Muscle layer of colon (tissue), 2 donors: ENCODE measurements around the gene STXBP6.

Experiments
- H3K27ac ChIP-seq: one replicate; pipeline ENCODE4 v1.7.0; 2013; ENCODE audit warnings: low read depth, mild to moderate bottlenecking, low read length, moderate library complexity
- H3K27me3 ChIP-seq, 2 donors: one replicate each; pipeline ENCODE4 v1.7.0; 2013; ENCODE audit warnings: low read length in 2 of 2, mild to moderate bottlenecking in 2 of 2; ENCODE audit not compliant: insufficient read depth in 2 of 2, control insufficient read depth in 1 of 2
- H3K36me3 ChIP-seq: one replicate; pipeline ENCODE4 v1.7.0; 2013; ENCODE audit warnings: mild to moderate bottlenecking, low read length; ENCODE audit not compliant: insufficient read depth
- H3K4me1 ChIP-seq: one replicate; pipeline ENCODE4 v1.7.0; 2013; ENCODE audit warnings: mild to moderate bottlenecking, low read length; ENCODE audit not compliant: insufficient read depth
- H3K4me3 ChIP-seq, 2 donors: one replicate each; pipeline ENCODE4 v1.7.0; 2013; ENCODE audit warnings: low read length in 2 of 2, low read depth in 1 of 2, mild to moderate bottlenecking in 1 of 2, moderate library complexity in 1 of 2
- H3K9ac ChIP-seq: one replicate; pipeline ENCODE4 v1.7.0; 2013; ENCODE audit warnings: low read length
- H3K9me3 ChIP-seq: one replicate; pipeline ENCODE4 v1.7.0; 2013; ENCODE audit warnings: mild to moderate bottlenecking, low read length
- donor health status: abdominal sarcoma.
- donor health status: Adenocarcinoma of cecum.

The STXBP6 gene

DNA sequence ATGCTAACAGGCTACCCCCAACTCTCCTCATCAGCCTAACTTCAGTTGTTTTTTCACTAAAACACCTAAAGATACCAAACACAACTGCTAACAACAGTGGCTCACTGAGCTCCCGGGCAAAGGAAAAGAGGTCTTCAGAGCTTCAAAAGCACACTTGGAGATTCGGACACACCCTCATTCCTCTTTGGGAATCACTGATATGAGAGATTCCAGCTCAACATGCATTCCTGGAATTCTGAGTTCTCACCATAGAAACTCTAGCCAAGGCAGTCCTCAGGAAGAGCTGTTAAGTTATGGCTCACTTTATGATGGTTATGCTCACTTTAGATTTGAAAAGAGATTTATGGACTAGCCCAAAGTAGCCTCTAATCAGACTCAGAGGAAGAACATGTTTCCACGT lies 40.1 kb downstream of the STXBP6 start:
- H3K9ac ChIP-seq = no peak overlapping the region
- H3K9me3 ChIP-seq = no peaks in the 10 kb centered on the region
- no peak overlapping the region for H3K27ac ChIP-seq
- H3K4me1 ChIP-seq = peaks cover 14% of the 10 kb centered on the region
- no peaks in the 10 kb centered on the region for H3K36me3 ChIP-seq
- H3K4me3 ChIP-seq = peak overlapping the region in 1 of 2 donors; percentile 15
- no peaks in the 10 kb centered on the region for H3K27me3 ChIP-seq

DNA sequence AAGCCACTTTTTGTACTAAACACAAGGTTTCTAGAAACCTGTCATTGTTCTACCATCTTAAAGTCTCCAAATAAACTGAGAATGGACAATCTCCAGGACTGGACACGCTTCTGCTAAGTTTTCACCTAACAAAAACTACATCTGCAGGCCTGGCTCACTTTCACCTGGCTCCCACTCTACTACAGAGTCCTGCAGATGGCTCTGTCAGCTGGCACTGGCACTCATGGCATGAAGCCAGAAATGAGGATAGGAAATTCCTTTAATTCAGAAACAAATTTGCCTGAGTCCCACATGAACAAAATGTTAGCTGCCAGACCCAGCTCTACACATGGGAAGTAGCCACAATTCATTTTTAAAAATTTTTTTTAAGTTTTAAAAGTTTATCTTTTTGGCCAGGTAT lies 42.1 kb downstream of the STXBP6 start:
- Histone ChIP-seq H3K27me3 (no peaks in the 10 kb centered on the region), H3K9ac (no peak overlapping the region), H3K4me1 (peaks cover 14% of the 10 kb centered on the region), H3K4me3 (no peak overlapping the region), H3K36me3 (no peaks in the 10 kb centered on the region), H3K27ac (no peak overlapping the region), H3K9me3 (no peaks in the 10 kb centered on the region)

DNA sequence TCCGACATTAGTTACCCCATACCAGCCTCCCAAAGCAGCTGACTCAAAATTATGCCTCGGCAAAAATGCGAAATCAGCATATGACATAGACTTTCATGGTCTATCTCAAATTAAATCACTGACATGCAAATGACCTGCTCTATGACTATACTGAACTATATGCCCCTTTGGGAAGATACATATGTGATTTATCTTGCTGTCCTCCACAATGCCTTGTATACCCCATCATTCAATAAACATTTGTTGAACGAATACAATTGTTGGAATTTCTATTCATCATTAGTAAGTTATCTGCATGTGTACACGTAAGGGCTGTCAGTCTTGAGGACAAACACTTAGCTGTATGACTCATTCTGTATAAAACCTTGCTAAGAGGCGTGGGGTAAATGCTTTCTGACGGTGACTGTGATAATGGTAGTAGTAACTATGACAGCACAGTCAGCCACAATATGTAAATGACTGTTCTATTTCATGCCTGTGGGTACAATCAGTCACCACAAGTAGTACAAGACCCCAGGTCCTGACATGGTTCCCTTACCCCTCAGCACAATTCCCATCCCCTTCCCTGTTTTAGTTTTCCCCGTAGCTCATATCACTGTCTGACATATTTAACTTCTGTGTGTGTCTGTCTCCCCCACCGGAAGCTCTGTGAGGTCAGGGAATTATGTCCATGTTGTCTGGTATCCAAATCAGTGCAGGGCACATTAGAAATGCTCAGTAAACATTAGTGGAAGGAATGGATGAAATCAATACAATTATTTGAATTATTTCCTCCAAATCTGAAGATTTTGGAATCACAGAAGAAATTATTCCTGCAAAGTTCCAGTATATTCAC lies 42.8 kb downstream of the STXBP6 start:
- H3K9ac ChIP-seq = no peak overlapping the region
- no peaks in the 10 kb centered on the region for H3K9me3 ChIP-seq
- peaks cover 14% of the 10 kb centered on the region for H3K4me1 ChIP-seq
- no peak overlapping the region for H3K27ac ChIP-seq
- no peaks in the 10 kb centered on the region for H3K27me3 ChIP-seq
- no peak overlapping the region for H3K4me3 ChIP-seq
- no peaks in the 10 kb centered on the region for H3K36me3 ChIP-seq

DNA sequence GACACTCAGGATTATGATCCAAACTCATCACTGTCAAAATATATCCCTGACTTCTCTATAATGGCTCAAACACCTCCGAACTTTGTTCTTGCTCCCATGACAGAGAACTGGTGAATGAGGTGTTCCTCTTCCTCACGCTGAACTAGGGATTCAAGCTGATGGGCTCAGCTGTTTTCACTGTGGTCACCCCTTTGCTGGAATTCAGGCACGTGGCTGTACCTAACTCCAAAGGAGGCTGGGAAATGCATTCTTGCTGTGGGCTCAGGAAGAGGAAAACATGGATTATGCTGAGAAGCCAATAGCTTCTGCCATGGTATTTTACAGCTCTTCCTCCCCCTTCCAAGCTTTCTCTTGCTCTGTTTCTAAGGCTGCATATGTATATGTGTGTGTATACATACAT lies 43.9 kb downstream of the STXBP6 start:
- Histone ChIP-seq H3K9me3 (no peaks in the 10 kb centered on the region), H3K4me3 (no peak overlapping the region), H3K27ac (no peak overlapping the region), H3K27me3 (no peaks in the 10 kb centered on the region), H3K4me1 (peaks cover 14% of the 10 kb centered on the region), H3K36me3 (no peaks in the 10 kb centered on the region), H3K9ac (no peak overlapping the region)

DNA sequence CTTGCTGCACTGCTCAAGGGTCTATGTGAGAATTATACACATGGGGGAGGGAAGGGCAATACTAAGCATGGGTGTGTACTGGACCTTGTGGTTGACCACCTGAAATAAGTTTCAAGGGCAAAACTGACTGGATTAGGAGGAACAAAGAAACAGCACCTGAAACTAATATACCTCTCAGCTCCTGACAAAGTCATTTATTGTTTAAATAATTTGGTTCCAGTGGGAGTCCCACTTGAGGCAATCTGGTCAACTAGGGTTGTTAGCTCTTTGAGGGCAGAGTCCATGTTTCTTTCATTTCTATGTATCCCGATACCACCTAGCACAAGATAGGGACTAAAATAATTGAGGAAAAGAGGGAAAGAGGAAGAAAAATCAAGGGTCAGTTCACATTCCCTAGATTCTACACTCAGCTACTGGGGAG lies 45.5 kb downstream of the STXBP6 start:
- Histone ChIP-seq H3K27ac (no peak overlapping the region), H3K9me3 (no peaks in the 10 kb centered on the region), H3K4me3 (no peak overlapping the region), H3K4me1 (peaks cover 7% of the 10 kb centered on the region), H3K27me3 (no peaks in the 10 kb centered on the region), H3K9ac (no peak overlapping the region), H3K36me3 (no peaks in the 10 kb centered on the region)

DNA sequence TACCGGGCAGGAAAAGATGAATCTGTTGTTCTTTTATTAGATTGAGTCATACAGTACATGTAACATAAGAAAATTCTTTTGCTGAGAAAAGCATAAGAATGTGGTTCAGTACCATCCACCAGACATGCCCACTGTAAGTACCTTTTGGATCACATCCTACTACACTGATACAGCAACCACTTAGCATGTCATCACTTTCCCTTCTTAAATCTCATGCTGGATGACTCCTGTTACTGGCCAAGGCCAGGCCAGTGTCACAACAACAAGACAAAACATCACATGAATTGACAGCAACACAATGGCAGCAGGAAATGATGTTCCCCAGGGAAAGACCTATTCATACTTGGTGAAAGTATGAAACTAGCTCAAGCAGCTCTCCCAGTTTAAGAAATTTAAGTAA lies 46.4 kb downstream of the STXBP6 start:
- no peak overlapping the region for H3K27ac ChIP-seq
- H3K4me1 ChIP-seq = peaks cover 6% of the 10 kb centered on the region
- H3K9ac ChIP-seq = no peak overlapping the region
- no peaks in the 10 kb centered on the region for H3K9me3 ChIP-seq
- no peaks in the 10 kb centered on the region for H3K36me3 ChIP-seq
- no peaks in the 10 kb centered on the region for H3K27me3 ChIP-seq
- H3K4me3 ChIP-seq = no peak overlapping the region

DNA sequence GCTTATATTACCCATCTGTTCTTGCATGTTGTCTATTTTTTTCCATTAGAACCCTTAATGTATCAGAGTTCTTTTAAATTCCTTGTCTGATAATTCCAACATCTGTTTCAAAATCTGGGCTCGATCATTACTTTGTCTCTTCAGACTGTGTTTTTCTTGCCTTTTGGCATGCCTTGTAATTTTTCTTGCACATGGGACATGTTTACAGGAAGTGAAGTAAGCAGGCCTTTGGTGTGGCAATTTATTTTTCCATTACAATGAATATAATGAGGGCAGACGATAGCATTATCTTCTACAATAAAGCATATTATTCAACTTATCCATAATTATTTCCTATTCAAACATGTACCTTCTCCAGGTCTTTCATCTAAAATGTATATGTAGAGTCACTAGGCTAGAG lies 48.3 kb downstream of the STXBP6 start:
- H3K27me3 ChIP-seq = no peaks in the 10 kb centered on the region
- no peaks in the 10 kb centered on the region for H3K9me3 ChIP-seq
- no peaks in the 10 kb centered on the region for H3K4me1 ChIP-seq
- H3K9ac ChIP-seq = no peak overlapping the region
- no peaks in the 10 kb centered on the region for H3K36me3 ChIP-seq
- no peak overlapping the region for H3K27ac ChIP-seq
- no peak overlapping the region for H3K4me3 ChIP-seq

DNA sequence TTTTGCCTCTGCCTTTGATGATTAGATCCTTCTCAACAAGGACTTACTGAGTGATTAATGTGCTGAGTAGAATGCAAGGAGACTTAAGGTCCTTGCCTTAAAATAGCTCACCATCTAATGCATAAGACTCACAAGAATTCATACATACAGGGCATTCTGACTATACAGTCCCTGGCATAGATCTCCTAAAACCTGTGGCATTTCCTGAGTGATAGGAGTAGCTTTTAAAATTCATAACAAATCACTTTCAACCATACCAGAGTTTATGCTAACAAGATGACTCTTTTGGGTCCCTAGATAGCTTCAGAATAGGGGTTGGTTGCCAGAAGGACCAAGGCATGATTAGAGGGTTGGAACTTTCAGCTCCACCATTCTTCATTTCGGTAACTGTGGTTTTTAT lies 48.8 kb downstream of the STXBP6 start:
- no peak overlapping the region for H3K9ac ChIP-seq
- H3K27ac ChIP-seq = no peak overlapping the region
- H3K9me3 ChIP-seq = no peaks in the 10 kb centered on the region
- H3K4me1 ChIP-seq = no peaks in the 10 kb centered on the region
- no peaks in the 10 kb centered on the region for H3K36me3 ChIP-seq
- H3K4me3 ChIP-seq = no peak overlapping the region
- no peaks in the 10 kb centered on the region for H3K27me3 ChIP-seq

DNA sequence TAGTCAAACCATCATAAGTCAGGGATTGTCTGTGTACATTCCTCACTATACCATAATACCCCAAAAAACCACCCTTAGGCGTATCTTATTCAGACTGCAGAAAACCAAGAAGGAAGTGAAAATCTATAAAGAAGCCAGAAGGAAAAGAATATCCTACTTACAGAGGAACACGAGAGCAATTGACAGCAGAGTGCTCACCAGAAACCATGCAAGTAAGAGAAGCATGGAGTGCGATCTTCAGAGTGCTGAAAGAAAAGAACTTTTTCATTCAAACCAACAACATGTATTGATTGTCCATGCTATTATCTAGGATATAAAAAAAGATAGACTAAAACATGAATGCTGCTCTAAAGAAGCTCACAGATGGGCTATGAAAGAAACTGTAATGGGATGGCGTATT lies 50.8 kb downstream of the STXBP6 start:
- H3K4me3 ChIP-seq = no peak overlapping the region
- H3K27me3 ChIP-seq = no peaks in the 10 kb centered on the region
- H3K27ac ChIP-seq = no peak overlapping the region
- no peaks in the 10 kb centered on the region for H3K9me3 ChIP-seq
- no peaks in the 10 kb centered on the region for H3K36me3 ChIP-seq
- no peaks in the 10 kb centered on the region for H3K4me1 ChIP-seq
- no peak overlapping the region for H3K9ac ChIP-seq

DNA sequence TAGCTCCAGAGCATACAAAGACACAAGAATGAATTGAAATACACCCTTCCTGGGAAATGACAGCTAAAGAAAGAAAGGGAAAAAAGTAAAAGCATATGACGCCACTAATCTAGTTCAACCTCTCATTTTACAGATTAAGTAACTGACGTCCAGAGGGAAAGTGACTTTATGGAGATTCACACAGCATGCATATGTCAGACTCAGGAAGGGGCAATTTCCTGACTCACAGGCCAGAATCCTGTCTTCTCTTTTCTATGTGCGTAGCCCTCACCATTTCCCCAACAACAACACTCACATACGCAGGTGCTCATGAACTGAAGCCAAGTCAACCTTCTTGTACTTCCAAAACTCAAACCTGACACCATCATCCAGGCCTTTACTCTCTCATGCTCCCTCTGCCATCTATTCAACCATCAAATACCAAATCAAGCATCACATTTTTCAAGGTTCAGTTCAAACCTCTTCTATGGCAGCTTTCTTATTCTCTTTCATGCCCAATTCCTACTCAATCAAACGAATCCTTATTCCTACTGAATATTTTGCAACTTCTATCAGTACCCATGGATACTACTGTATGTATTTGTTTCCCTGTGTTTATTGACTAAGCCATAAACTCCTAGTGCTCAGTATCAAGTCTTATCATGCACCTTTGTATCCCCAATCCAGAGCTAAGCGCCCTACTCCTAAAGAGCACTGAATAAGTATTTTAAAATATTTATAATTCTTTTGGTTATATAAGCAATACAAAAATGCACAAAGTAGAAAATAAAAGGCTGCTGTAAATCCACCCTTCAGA lies 52.8 kb downstream of the STXBP6 start:
- Histone ChIP-seq H3K4me3 (no peak overlapping the region), H3K27ac (no peak overlapping the region), H3K4me1 (no peaks in the 10 kb centered on the region), H3K9ac (no peak overlapping the region), H3K36me3 (no peaks in the 10 kb centered on the region), H3K27me3 (no peaks in the 10 kb centered on the region), H3K9me3 (no peaks in the 10 kb centered on the region)

DNA sequence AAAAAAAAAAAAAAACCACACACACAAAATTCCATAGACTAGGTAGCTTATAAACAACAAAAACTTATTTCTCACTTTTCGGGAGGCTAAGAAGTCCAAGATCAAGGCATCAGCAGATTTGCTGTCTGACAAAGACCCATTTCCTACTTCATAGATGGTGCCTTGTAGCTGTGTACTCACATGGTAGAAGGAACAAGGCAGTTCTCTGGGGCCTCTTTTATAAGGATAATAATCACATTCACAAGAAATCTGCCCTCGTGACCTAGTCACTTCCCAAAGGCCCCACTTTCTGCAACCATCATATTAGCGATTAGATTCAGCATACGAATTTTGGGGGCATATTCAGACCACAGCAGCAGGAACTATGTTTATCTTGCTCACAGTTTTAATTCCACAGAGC lies 54.9 kb downstream of the STXBP6 start:
- Histone ChIP-seq H3K27me3 (no peaks in the 10 kb centered on the region), H3K4me3 (no peak overlapping the region), H3K9ac (no peak overlapping the region), H3K4me1 (no peaks in the 10 kb centered on the region), H3K36me3 (no peaks in the 10 kb centered on the region), H3K27ac (no peak overlapping the region), H3K9me3 (no peaks in the 10 kb centered on the region)
